B cell (primary cell): ENCODE measurements around the gene CENPL. TPM values are rescaled to one million over a fixed set of nuclear protein-coding genes. Genes with fewer than 3 reads are reported as not detected.

Source experiments
- ATAC-seq: fragments of 200-7000 bp; cut with Tn5 transposase; one replicate; pipeline ENCODE4 v1.10.0; 2021; ENCODE audit warnings: low read depth, mild to moderate bottlenecking, moderate number of reproducible peaks, moderate library complexity
- CTCF ChIA-PET: fragments of 350-600 bp; sonication (Branson Sonifier 250); formaldehyde crosslinking; loops from one replicate; lab custom pipeline; 2021; ENCODE audit warnings: antibody characterized with exemption, inconsistent platforms; lab: Charles Lee
- POLR2A ChIA-PET: fragments of 350-600 bp; sonication (Branson Sonifier 250); formaldehyde crosslinking; loops from one replicate; lab custom pipeline; 2021; ENCODE audit warnings: antibody characterized with exemption; lab: Charles Lee
- DNase-seq: peaks from one replicate; pipeline ENCODE4 v3.0.0; 2013
- H2AFZ ChIP-seq: 2 replicates; pipeline ENCODE4 v1.6.1; 2012; ENCODE audit warnings: mild to moderate bottlenecking, low read depth, low read length; ENCODE audit not compliant: insufficient read depth, poor library complexity, severe bottlenecking
- H3K27ac ChIP-seq, 2 donors: 1 replicate in 1 of 2; 2 replicates in 1 of 2; pipeline ENCODE4 v1.5.1; 2012 to 2013; ENCODE audit warnings: low read length in 2 of 2, mild to moderate bottlenecking in 2 of 2, moderate library complexity in 1 of 2
- H3K27me3 ChIP-seq, 4 experiments: fragments of 200-600 bp in 1 of 4; sonication (generic) in 1 of 4; replicated peaks in 1 of 4; 1 replicate in 2 of 4; 2 replicates in 2 of 4; pipeline versions ENCODE4 v1.6.1 to v1.7.0; 2013 to 2016; ENCODE audit warnings: low read length in 3 of 4, mild to moderate bottlenecking in 2 of 4, mixed read lengths in 1 of 4, moderate library complexity in 1 of 4; ENCODE audit not compliant: insufficient read depth in 4 of 4, control insufficient read depth in 3 of 4; ENCODE audit errors: control extremely low read depth in 1 of 4
- H3K36me3 ChIP-seq, 2 experiments: replicated peaks in 1 of 2; 1 replicate in 1 of 2; 2 replicates in 1 of 2; pipeline versions ENCODE4 v1.6.1 to v1.7.1; 2013; ENCODE audit warnings: low read length in 1 of 2; ENCODE audit not compliant: insufficient read depth in 2 of 2, control insufficient read depth in 1 of 2; ENCODE audit errors: control extremely low read depth in 1 of 2, extremely low read depth in 1 of 2
- H3K4me1 ChIP-seq, 2 donors: fragments of 200-600 bp in 1 of 2; sonication (generic) in 1 of 2; 1 replicate in 1 of 2; 2 replicates in 1 of 2; pipeline versions ENCODE4 v1.5.1 to v1.6.1; 2013 to 2017; ENCODE audit warnings: low read length in 2 of 2; ENCODE audit not compliant: control insufficient read depth in 2 of 2, insufficient read depth in 2 of 2
- H3K4me2 ChIP-seq: replicated peaks from 2 replicates; pipeline ENCODE3; 2012; ENCODE audit warnings: mild to moderate bottlenecking, low read depth, low read length; ENCODE audit not compliant: poor library complexity, severe bottlenecking
- H3K4me3 ChIP-seq, 5 experiments: fragments of 200-600 bp in 1 of 5; sonication (generic) in 1 of 5; 1 replicate in 3 of 5; 2 replicates in 2 of 5; pipeline versions ENCODE4 v1.5.1 to v1.7.0; 2011 to 2016; ENCODE audit warnings: low read length in 4 of 5, mild to moderate bottlenecking in 4 of 5, low read depth in 2 of 5, control low read depth in 1 of 5, moderate library complexity in 1 of 5; ENCODE audit not compliant: insufficient read depth in 1 of 5; ENCODE audit errors: control extremely low read depth in 1 of 5, extremely low read depth in 1 of 5
- H3K79me2 ChIP-seq: fragments of 200-600 bp; sonication (generic); one replicate; pipeline ENCODE4 v1.6.0; 2016; ENCODE audit warnings: low read length; ENCODE audit not compliant: control insufficient read depth, insufficient read depth
- H3K9ac ChIP-seq: fragments of 200-600 bp; sonication (generic); 2 replicates; pipeline ENCODE4 v1.6.1; 2017; ENCODE audit warnings: mild to moderate bottlenecking, low read length, moderate library complexity
- H3K9me3 ChIP-seq, 3 donors: one replicate each; pipeline versions ENCODE4 v1.6.1 to v1.7.1; 2013; ENCODE audit warnings: low read length in 2 of 3; ENCODE audit not compliant: control insufficient read depth in 2 of 3, insufficient read depth in 1 of 3; ENCODE audit errors: control extremely low read depth in 1 of 3
- H4K20me1 ChIP-seq: 2 replicates; pipeline ENCODE4 v1.6.0; 2012; ENCODE audit warnings: mild to moderate bottlenecking, low read length; ENCODE audit not compliant: insufficient read depth, control insufficient read depth, poor library complexity, severe bottlenecking
- H3K27ac Mint-ChIP-seq: one replicate; pipeline ENCODE4 v1.8.0; 2021; ENCODE audit warnings: mixed read lengths
- H3K27me3 Mint-ChIP-seq: one replicate; pipeline ENCODE4 v1.8.0; 2021; ENCODE audit warnings: mixed read lengths
- H3K4me1 Mint-ChIP-seq: one replicate; pipeline ENCODE4 v1.8.0; 2021; ENCODE audit warnings: mixed read lengths
- H3K4me3 Mint-ChIP-seq: one replicate; pipeline ENCODE4 v1.8.0; 2021; ENCODE audit warnings: mixed read lengths
- H3K9me3 Mint-ChIP-seq: one replicate; pipeline ENCODE4 v1.8.0; 2022; ENCODE audit warnings: mixed read lengths; ENCODE audit not compliant: insufficient read depth
- CTCF ChIP-seq: fragments of 200-600 bp; IDR thresholded peaks from one replicate; pipeline ENCODE4 v1.8.0; 2022; ENCODE audit warnings: antibody characterized with exemption, mild to moderate bottlenecking
- EZH2 ChIP-seq: IDR thresholded peaks from 2 replicates; pipeline ENCODE4 v1.6.1; 2012; ENCODE audit warnings: borderline replicate concordance, low read depth, mild to moderate bottlenecking, moderate library complexity, low read length; ENCODE audit not compliant: insufficient read depth, poor library complexity, severe bottlenecking
- WGBS: methylation state at CpG from one replicate; pipeline ENCODE4 v1.1.5; 2013; ENCODE audit warnings: missing lambda C conversion rate; ENCODE audit not compliant: insufficient coverage; 5-methylcytosine and 5-hydroxymethylcytosine counted together
- intact Hi-C: fragments of 100-400 bp; cut with micrococcal nuclease; formaldehyde crosslinking; loops from one replicate; pipeline ENCODE4 v1.10.0; 2022
- polyA plus RNA-seq: library from polyadenylated mRNA; depleted of rRNA; stranded (reverse); fragments of >200 nt; gene quantifications from 2 replicates; pipeline ENCODE4 v1.2.3, GENCODE V29; 2012
- total RNA-seq, 2 donors: library from RNA; stranded (reverse); fragments of 120-200 nt in 1 of 2; gene quantifications; 1 replicate in 1 of 2; 2 replicates in 1 of 2; pipeline versions ENCODE4 v1.2.3 to v1.2.4, GENCODE V29; 2013 to 2022

The CENPL gene
- total and polyA plus RNA-seq, 2 donors (not counting 1 experiment from before 2014, with no cell fraction given) = 3.2 to 9.7 TPM

- peak overlapping the region; percentile 98 for H3K27ac Mint-ChIP-seq
- H2AFZ ChIP-seq = peak overlapping the region; percentile 92
- ChIA-PET CTCF (interaction anchor here (1.0 to 1.9 kb wide), 6 partner anchors 45 to 1124 kb away, joined by 3 to 8 read pairs (median 5); partner anchors contain the start of genes CENPL, DARS2 and KLHL20), POLR2A (interaction anchor here (1.3 to 2.4 kb wide), 5 partner anchors 45 to 1337 kb away, joined by 4 to 16 read pairs (median 11); partner anchors contain the start of genes CACYBP, CENPL, DARS2 and PRDX6)
- no CpG with 5 or more reads among the region's 5 CpGs for WGBS
- peaks cover 42 to 50% of the 10 kb centered on the region in 2 donors for H3K4me1 ChIP-seq
- TF ChIP-seq CTCF = no peak
- no peak for TF ChIP-seq EZH2
- H3K9ac ChIP-seq = peak overlapping the region; percentile 81
- no peaks in the 10 kb centered on the region for H4K20me1 ChIP-seq
- H3K4me3 Mint-ChIP-seq = peak overlapping the region; percentile 94
- H3K27me3 ChIP-seq = no peaks in the 10 kb centered on the region
- peak overlapping the region; percentile 9 to 98 (median 82) for H3K4me3 ChIP-seq
- peaks cover 35% of the 10 kb centered on the region for H3K79me2 ChIP-seq
- ATAC-seq (no peak), DNase-seq (no peak)
- no peaks in the 10 kb centered on the region for H3K27me3 Mint-ChIP-seq
- H3K27ac ChIP-seq = peak overlapping the region; percentile 90 to 93
- intact Hi-C loops = loop anchor here (2.0 to 5.0 kb wide), 3 partner anchors 154 to 454 kb away; partner anchors contain the start of gene KLHL20
- H3K4me2 ChIP-seq = peak overlapping the region; percentile 90
- peaks cover 5 to 49% of the 10 kb centered on the region in 2 experiments for H3K36me3 ChIP-seq
- no peaks in the 10 kb centered on the region for H3K9me3 ChIP-seq
- H3K9me3 Mint-ChIP-seq = no peaks in the 10 kb centered on the region
- peaks cover 68% of the 10 kb centered on the region for H3K4me1 Mint-ChIP-seq
Measured at GRCh38 chr1:173869021-173869359, 44.3 kb upstream of the CENPL start.

GRCh38 chr1:173868266-173869020 lies 43.8 kb upstream of the CENPL start, which contains the start of gene ZBTB37:
ZBTB37 (plus strand) TSS chr1:173868380; CDS start chr1:173870226, 1,846 bp downstream.
- ATAC-seq (peak; percentile 63), DNase-seq (no peak)
- peak within 1 kb of the TSS; percentile 90 for H3K4me2 ChIP-seq
- no peak for TF ChIP-seq CTCF
- TF ChIP-seq EZH2 = no peak
- Mint-ChIP-seq H3K4me1 (peaks cover 74% of the 10 kb centered on the region), H3K27me3 (no peaks in the 10 kb centered on the region), H3K9me3 (no peaks in the 10 kb centered on the region), H3K4me3 (peak within 1 kb of the TSS; percentile 94), H3K27ac (peak within 1 kb of the TSS; percentile 98)
- H3K36me3 ChIP-seq = peaks cover 5 to 52% of the 10 kb centered on the region in 2 experiments
- WGBS = 1% methylated on average over 51 of the region's 53 CpGs
- ChIA-PET POLR2A (interaction anchor here (0.5 to 2.4 kb wide), 17 partner anchors 14 to 1336 kb away, joined by 3 to 16 read pairs (median 4); partner anchors contain the start of genes CACYBP, CENPL, DARS2 and KLHL20), CTCF (interaction anchor here (1.0 to 1.9 kb wide), 8 partner anchors 44 to 1124 kb away, joined by 3 to 8 read pairs (median 4); partner anchors contain the start of genes CENPL, DARS2 and KLHL20)
- H3K4me3 ChIP-seq = peak within 1 kb of the TSS; percentile 70 to 98 (median 89)
- H2AFZ ChIP-seq = peak within 1 kb of the TSS; percentile 92
- H3K79me2 ChIP-seq = peaks cover 31% of the 10 kb centered on the region
- H3K9ac ChIP-seq = peak within 1 kb of the TSS; percentile 81
- peaks cover 42 to 50% of the 10 kb centered on the region in 2 donors for H3K4me1 ChIP-seq
- intact Hi-C loops = loop anchor here (1.0 to 5.0 kb wide), 8 partner anchors 44 to 1155 kb away; partner anchors contain the start of genes CENPL, DARS2, KLHL20 and MRPS14
- peak within 1 kb of the TSS; percentile 90 to 93 for H3K27ac ChIP-seq
- no peaks in the 10 kb centered on the region for H4K20me1 ChIP-seq
- no peaks in the 10 kb centered on the region for H3K9me3 ChIP-seq
- H3K27me3 ChIP-seq = no peaks in the 10 kb centered on the region
